GM06990 (cell line): ENCODE data around the gene TIE1.

Experiments
- DNase-seq: peaks from one replicate; pipeline ENCODE4 v3.0.0-alpha.2; 2011; ENCODE audit not compliant: insufficient read length; ENCODE audit errors: extremely low read depth
- H3K27me3 ChIP-seq: replicated peaks from 2 replicates; pipeline ENCODE4 v1.6.0; 2011; ENCODE audit warnings: low read length; ENCODE audit not compliant: control insufficient read depth, insufficient read depth
- H3K36me3 ChIP-seq: 2 replicates; pipeline ENCODE4 v1.5.1; 2011; ENCODE audit warnings: low read length; ENCODE audit not compliant: control insufficient read depth, insufficient read depth
- H3K4me3 ChIP-seq: replicated peaks from 2 replicates; pipeline ENCODE4 v1.5.1; 2011; ENCODE audit warnings: low read depth, mild to moderate bottlenecking, control low read depth, low read length
- TF ChIP-seq, protein P1 (sequence below): IDR thresholded peaks from 2 replicates; pipeline ENCODE4 v1.5.1; 2011; ENCODE audit warnings: low read length, control low read depth, mild to moderate bottlenecking, inconsistent platforms; ENCODE audit not compliant: insufficient read depth, poor library complexity, severe bottlenecking

The TIE1 gene

DNA sequence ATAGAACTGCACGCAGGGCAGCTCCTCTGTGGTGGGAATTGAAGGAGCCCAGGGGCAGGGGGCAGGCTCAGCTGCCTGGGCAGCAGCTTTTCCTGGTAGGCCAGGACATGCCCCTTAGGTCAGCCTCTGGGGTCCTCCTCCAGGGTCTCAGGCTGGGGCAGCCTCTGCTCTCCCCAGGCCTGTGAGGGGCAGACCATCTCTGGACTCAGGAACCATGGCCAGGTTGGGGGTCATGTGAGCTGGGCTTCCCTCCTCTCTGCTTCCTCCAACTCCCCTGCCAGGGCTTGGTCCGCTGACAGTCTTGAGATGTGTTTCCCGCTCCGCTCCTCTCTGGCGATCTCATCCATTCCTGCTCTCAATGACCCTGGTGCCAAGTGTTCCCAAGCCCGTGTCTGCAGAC, 21.1 kb upstream of the TIE1 start:
- TF ChIP-seq, protein P1, sequence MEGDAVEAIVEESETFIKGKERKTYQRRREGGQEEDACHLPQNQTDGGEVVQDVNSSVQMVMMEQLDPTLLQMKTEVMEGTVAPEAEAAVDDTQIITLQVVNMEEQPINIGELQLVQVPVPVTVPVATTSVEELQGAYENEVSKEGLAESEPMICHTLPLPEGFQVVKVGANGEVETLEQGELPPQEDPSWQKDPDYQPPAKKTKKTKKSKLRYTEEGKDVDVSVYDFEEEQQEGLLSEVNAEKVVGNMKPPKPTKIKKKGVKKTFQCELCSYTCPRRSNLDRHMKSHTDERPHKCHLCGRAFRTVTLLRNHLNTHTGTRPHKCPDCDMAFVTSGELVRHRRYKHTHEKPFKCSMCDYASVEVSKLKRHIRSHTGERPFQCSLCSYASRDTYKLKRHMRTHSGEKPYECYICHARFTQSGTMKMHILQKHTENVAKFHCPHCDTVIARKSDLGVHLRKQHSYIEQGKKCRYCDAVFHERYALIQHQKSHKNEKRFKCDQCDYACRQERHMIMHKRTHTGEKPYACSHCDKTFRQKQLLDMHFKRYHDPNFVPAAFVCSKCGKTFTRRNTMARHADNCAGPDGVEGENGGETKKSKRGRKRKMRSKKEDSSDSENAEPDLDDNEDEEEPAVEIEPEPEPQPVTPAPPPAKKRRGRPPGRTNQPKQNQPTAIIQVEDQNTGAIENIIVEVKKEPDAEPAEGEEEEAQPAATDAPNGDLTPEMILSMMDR = no peak
- DNase-seq = no peak
- Histone ChIP-seq H3K4me3 (no peak overlapping the region), H3K27me3 (no peaks in the 10 kb centered on the region; the same call in 1 of the 2 replicates), H3K36me3 (no peaks in the 10 kb centered on the region)

DNA sequence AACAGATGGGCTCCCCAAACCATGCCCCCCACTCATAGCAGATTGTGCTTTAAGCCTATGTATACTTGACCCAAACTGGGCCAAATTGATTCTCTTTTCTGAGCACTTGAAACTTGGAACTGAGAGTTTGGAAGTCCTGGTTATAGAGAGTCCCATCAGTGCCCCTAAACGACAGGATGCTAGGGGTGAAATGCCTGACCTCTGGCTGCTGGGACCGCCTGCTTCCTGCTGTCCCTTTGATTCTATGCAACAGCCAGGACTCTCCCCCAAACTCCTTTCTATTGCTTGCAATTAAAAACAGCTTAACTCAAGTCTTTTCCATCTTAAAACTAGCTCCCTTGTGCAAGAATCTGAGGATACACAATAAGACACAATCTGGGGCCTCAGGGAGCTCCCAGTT, 20.1 kb upstream of the TIE1 start:
- Histone ChIP-seq H3K36me3 (no peaks in the 10 kb centered on the region), H3K4me3 (no peak overlapping the region), H3K27me3 (no peaks in the 10 kb centered on the region; the same call in 1 of the 2 replicates)
- no peak for DNase-seq
- TF ChIP-seq, protein P1 = no peak

DNA sequence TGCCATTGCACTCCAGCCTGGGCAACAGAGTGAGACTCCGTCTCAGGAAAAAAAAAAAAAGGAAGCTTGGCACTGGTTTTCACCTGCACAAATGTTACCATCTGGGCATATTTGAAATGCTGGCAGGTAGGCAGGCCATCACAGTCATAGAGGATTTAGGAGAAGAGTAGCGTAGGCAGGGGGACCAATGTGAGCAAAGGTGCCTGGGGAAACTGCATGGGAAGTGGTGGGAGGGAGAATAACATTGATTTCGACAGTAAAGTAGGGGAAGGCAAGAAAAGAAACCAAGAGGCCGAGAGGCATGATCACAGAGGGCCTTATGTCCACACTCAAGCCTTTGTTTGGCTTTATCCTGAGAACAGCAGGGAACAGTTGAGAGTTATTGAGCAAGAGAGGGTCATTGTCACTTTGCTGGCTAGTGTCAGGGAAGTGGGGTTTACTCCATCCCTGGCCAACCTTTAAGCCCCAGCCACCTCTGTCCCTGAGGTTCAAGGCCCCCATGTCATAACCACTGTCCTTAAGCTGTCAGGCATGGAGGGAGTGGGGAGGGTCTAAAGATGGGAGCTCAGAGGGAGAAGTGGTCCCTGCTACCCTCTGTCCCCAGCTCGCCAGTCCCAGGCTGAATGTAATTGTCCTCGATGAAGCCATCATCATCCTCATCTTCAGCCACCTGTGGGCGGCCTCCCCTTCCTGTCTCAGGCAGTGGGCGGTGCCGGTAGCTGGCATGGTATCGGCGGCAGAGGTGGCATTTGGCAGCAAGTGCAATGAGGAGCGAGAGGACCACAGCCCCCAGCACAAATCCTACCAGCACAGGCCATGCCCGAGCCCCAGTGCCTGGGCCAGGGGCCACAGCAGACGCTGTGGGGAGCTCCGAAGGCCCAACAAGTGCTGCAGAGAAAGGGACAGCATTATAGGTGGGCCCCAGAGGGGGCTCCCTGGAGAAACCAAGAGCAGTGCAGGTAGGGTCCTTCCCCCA, 18.3 kb upstream of the TIE1 start:
- DNase-seq = no peak
- no peak overlapping the region for H3K4me3 ChIP-seq
- H3K27me3 ChIP-seq = no peaks in the 10 kb centered on the region; the same call in 1 of the 2 replicates
- TF ChIP-seq, protein P1 = no peak
- H3K36me3 ChIP-seq = no peaks in the 10 kb centered on the region

DNA sequence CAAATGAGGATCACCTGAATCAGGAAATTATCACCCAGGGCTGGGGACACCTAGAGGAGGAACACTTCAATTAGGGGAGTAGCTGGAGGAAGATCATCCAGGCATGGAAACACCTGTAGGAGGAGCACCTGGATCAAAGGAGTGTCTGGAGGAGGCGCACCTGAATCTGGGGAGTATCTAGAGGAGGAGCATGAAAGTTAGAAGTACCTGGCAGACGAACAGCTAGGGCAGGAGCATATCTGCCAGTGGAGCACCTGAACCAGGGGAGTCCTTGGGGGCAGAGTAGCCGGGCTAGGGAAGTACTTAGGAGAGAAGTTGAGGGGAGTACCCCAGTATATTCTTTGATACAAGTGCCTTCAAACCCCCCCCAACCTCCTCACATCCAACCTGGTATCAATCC, 16.7 kb upstream of the TIE1 start:
- no peaks in the 10 kb centered on the region for H3K36me3 ChIP-seq
- DNase-seq = no peak
- H3K4me3 ChIP-seq = no peak overlapping the region
- TF ChIP-seq, protein P1 = no peak
- H3K27me3 ChIP-seq = no peaks in the 10 kb centered on the region; the same call in 1 of the 2 replicates

DNA sequence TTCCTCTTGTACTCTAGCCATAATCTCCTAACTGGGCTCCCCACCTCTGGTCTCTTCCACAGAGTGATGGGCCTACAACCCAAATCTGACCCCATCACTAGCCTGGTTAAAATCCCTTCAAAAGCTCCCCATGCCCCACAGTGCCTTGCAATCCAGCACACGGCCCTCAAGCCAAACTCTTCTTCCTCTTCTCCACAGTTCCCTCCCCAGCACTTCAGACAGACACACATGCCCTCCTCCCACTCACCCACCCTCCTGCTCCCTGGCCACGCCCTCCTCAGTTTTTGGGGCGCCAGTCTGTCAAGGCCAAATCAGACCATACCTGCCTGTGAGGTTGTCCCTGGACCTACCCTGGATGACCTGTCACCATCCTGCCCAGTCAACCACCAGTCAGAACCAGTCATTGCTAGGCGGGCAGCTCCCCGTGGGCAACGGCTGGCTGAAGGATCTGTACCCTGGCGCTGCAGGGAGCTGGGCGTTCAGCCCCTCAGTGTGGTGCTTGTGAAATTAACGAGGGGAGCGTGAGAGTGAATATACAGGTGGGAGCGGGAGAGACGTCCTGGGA, 16.2 kb upstream of the TIE1 start:
- H3K27me3 ChIP-seq = no peaks in the 10 kb centered on the region; the same call in 1 of the 2 replicates
- no peak overlapping the region for H3K4me3 ChIP-seq
- no peaks in the 10 kb centered on the region for H3K36me3 ChIP-seq
- TF ChIP-seq, protein P1 = no peak
- DNase-seq = no peak
